HL-60/S4 (cell line): ENCODE measurements around the gene GNG4.

Experiments used
- in situ Hi-C: fragments of 300-500 bp; cut with MboI; formaldehyde crosslinking; loops from 2 replicates; pipeline ENCODE4 v1.14.3; 2022; ENCODE audit warnings: low sequenced_read_pairs

Gene GNG4

GRCh38 chr1:235502601-235503402 lies 146.8 kb downstream of the GNG4 start:
- in situ Hi-C loops, result loop anchor here (25.0 kb wide), 1 partner anchor 459 kb away; no protein-coding TSS in a partner anchor

GRCh38 chr1:235500971-235501540 lies 148.5 kb downstream of the GNG4 start:
- in situ Hi-C loops, result loop anchor here (25.0 kb wide), 1 partner anchor 461 kb away; no protein-coding TSS in a partner anchor
